ENCODE measurements around the gene MRPL43.

Gene MRPL43

DNA sequence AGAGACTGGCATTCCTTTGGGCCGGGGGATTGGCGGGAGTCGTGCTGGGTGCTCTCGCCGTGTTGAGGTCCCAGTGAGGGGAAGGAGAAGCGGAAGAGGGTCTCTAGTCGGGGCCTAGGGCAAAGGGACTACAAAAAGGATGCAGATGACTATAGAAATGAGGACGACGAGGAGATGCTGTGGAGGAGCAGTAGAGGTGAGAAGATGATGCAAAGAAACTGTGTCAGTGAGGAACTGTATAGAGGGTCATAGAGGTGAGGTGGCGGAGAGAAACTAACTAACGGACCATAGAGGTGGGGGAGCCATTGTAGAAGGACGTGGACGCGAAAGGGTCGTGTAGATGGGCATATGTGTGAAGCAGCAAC is 370 bp upstream of the MRPL43 start:
- peak overlapping the region; percentile 77 for H3K4me3 ChIP-seq (ENCODE audit: low read depth, low read length)
- DNase-seq (ENCODE audit: low read depth) = no peak
- TF ChIP-seq, protein P1, sequence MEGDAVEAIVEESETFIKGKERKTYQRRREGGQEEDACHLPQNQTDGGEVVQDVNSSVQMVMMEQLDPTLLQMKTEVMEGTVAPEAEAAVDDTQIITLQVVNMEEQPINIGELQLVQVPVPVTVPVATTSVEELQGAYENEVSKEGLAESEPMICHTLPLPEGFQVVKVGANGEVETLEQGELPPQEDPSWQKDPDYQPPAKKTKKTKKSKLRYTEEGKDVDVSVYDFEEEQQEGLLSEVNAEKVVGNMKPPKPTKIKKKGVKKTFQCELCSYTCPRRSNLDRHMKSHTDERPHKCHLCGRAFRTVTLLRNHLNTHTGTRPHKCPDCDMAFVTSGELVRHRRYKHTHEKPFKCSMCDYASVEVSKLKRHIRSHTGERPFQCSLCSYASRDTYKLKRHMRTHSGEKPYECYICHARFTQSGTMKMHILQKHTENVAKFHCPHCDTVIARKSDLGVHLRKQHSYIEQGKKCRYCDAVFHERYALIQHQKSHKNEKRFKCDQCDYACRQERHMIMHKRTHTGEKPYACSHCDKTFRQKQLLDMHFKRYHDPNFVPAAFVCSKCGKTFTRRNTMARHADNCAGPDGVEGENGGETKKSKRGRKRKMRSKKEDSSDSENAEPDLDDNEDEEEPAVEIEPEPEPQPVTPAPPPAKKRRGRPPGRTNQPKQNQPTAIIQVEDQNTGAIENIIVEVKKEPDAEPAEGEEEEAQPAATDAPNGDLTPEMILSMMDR (IDR thresholded peaks at IDR 0.05; ENCODE audit: insufficient read depth, low read depth, low read length, missing control alignments) = no peak

DNA sequence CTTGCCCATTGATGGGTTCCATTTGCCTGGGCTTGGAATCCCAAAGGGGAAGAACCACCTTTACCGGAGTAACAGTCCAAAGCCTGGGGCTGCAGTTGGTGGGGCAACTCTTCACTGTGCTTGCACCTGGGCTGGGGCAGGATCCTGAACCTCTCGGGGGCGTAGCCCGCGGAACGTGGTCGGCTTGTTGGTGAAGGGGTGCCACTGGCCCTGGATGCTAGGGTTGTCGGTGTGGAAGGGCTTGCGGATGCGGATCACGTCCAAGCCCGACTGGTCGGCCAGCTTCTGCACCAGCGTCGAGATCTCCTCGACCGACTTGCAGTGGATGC is 710 bp downstream of the MRPL43 start:
- H3K4me3 ChIP-seq (ENCODE audit: low read depth, low read length) = peak overlapping the region; percentile 77
- TF ChIP-seq, protein P1 (IDR thresholded peaks at IDR 0.05; ENCODE audit: insufficient read depth, low read depth, low read length, missing control alignments) = no peak
- no peak for DNase-seq (ENCODE audit: low read depth)

DNA sequence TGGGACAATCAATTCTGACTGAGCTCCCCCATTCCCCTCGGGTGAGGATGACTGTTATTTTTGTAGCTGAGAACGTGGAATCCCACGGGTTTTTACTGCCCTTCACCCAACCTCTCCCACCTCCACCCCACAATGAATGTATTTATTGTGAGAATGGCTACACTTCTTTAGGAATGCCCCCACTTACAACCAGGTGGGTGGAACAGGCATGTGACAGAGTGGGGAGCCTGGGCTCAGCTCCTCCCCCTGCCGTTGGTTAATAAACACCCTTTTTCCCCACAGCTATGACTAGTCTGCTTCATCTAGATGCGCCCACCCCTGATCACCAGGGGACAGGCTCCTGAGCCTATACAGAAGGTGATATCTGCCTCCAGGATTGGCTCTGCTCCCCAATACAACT is 2.0 kb downstream of the MRPL43 start:
- TF ChIP-seq, protein P1 (IDR thresholded peaks at IDR 0.05; ENCODE audit: insufficient read depth, low read depth, low read length, missing control alignments) = peak; percentile 1
- no peak overlapping the region for H3K4me3 ChIP-seq (ENCODE audit: low read depth, low read length)
- DNase-seq (ENCODE audit: low read depth) = no peak

DNA sequence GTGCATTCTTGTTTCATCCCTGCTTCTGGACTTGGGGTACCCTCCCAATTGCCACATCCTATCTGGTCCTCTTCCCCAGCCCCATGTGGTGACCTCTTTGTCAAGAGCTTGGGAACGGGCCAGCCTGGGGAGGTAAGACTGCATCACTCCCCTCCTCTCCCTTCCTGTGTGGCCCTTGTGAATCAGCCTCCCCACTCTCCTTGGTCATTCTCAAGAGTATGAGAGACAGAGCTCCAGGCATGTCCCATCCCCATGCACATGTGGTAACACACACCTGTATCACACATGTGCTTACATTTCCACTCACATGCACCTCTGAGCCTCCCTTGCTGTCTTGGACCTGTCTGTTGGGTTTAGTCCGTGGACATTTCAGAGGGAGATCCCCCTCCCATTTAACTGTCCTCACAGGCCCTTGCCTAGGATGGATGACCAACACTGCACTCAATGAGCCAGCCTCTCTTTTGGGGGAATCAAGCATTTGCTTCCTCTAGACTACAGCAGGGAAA is 2.6 kb downstream of the MRPL43 start:
- TF ChIP-seq, protein P1 (IDR thresholded peaks at IDR 0.05; ENCODE audit: insufficient read depth, low read depth, low read length, missing control alignments) = no peak

DNA sequence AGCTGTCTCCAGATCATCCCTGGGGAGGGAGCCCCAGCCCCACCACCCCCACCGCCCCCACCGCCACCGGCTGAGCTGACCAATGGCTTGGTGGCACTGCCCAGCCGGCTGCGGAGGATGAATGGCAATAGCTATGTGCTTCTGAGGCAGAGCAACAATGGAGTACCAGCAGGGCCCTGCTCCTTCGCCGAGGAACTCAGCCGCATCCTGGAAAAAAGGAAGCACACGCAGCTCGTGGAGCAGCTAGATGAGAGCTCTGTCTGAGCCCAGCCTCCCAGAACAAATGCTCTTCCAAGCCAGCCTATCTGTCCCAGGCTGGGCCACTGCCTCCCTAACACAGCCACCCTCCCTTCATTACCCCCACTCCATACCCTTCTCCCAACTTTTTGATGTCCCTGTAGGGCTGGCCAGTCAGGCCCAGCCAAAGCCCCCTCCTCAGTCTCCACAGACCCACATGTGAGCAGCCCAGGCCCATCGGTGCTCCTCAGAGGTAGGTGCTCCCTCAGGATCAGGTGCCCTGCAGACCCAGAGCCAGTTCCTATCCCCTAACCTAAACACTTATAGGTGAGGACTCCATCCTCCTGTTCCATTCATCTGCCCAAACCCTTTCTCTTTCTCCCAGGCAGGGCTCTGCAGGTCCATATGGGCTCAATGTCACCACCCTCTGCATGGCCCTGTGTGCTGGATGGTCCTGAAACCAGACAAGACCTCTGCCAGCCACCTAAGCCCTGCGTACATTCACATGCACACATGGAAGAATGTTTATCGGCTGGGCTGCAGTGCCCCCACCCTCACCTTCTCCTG is 3.2 kb downstream of the MRPL43 start:
- H3K4me3 ChIP-seq (ENCODE audit: low read depth, low read length) = no peak overlapping the region
- TF ChIP-seq, protein P1 (IDR thresholded peaks at IDR 0.05; ENCODE audit: insufficient read depth, low read depth, low read length, missing control alignments) = no peak
- no peak for DNase-seq (ENCODE audit: low read depth)

More for the DNA sequence above, 2.6 kb downstream of the MRPL43 start:
- DNase-seq (ENCODE audit: low read depth) = no peak
- no peak overlapping the region for H3K4me3 ChIP-seq (ENCODE audit: low read depth, low read length)

DNA sequence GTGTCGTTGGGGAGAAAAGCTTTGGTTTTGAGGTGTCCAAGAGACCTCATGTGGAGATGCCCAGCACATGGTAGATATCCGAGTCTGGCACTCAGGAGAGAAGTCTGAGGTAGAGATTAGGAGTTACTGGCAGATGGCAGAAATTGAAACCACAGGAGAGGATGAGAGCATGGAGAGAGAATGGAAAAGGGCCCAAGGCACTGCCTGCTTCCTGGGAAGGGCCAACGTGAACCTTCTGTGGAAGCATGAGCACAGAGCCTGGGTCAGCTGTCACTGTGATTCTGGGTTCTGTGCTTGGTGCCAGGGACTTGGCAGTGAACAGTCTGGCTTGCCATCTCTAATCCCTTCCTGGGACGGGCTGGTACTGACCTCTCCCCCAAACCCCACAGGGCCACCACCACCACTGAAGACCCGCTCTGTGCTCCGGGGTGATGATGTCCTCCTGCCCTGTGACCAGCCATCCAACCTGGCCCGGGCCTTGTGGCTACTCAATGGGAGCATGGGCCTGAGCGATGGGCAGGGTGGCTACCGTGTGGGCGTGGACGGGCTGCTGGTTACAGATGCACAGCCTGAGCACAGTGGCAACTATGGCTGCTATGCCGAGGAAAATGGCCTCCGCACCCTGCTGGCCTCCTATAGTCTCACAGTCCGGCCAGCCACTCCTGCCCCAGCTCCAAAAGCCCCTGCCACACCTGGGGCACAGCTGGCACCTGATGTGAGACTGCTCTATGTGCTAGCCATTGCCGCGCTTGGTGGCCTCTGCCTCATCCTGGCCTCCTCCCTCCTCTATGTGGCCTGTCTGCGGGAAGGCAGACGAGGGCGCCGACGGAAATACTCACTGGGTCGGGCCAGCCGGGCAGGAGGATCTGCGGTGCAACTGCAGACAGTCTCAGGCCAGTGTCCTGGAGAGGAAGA is 4.1 kb downstream of the MRPL43 start:
- TF ChIP-seq, protein P1 (IDR thresholded peaks at IDR 0.05; ENCODE audit: insufficient read depth, low read depth, low read length, missing control alignments) = no peak
- no peak overlapping the region for H3K4me3 ChIP-seq (ENCODE audit: low read depth, low read length)
- DNase-seq (ENCODE audit: low read depth) = no peak
